Body of pancreas (tissue), 4 donors: ENCODE results near the gene PSG6. TPM values are rescaled to one million over a fixed set of nuclear protein-coding genes. Genes with fewer than 3 reads are reported as not detected.
"Not testable (repeated sequence)": the region's sequence is repeated elsewhere in the genome, so short reads cannot be mapped to it uniquely, and the experiment has no call there.

ENCODE experiments used
- ATAC-seq: fragments of 150-250 bp; one replicate; pipeline ENCODE4 v1.9.1; 2016
- DNase-seq, 4 donors: peaks; one replicate each; pipeline ENCODE4 v3.0.0-alpha.2; 2019
- H3K27ac ChIP-seq, 4 donors: fragments of 200-600 bp; sonication (generic); 1 replicate in 3 of 4; 2 replicates in 1 of 4; pipeline versions ENCODE4 v1.5.1 to v1.6.1; 2016 to 2019; ENCODE audit warnings: mild to moderate bottlenecking in 1 of 4, mixed read lengths in 1 of 4, moderate library complexity in 1 of 4
- H3K27me3 ChIP-seq, 2 donors: fragments of 200-600 bp; sonication (generic); one replicate each; pipeline ENCODE4 v1.6.0; 2016; ENCODE audit warnings: mild to moderate bottlenecking in 1 of 2
- H3K36me3 ChIP-seq, 2 donors: fragments of 200-600 bp; sonication (generic); replicated peaks in 1 of 2; 2 replicates each; pipeline ENCODE4 v1.5.1; 2016; ENCODE audit warnings: low read depth in 2 of 2; ENCODE audit not compliant: insufficient read depth in 1 of 2
- H3K4me1 ChIP-seq: fragments of 200-600 bp; sonication (generic); one replicate; pipeline ENCODE4 v1.6.0; 2016
- H3K4me3 ChIP-seq, 2 donors: fragments of 200-600 bp; sonication (generic); 1 replicate in 1 of 2; 2 replicates in 1 of 2; pipeline ENCODE4 v1.5.1; 2016 to 2019
- H3K9me3 ChIP-seq, 3 donors: fragments of 200-600 bp; sonication (generic); 1 replicate in 2 of 3; 2 replicates in 1 of 3; pipeline ENCODE4 v1.5.1; 2016
- CTCF ChIP-seq, 7 experiments: fragments of 450-650 bp in 4 of 7; fragments of 200-600 bp in 3 of 7; sonication (generic) in 3 of 7; IDR thresholded peaks; one replicate each; pipeline ENCODE4 v1.5.1; 2016 to 2019; ENCODE audit warnings: antibody characterized with exemption in 7 of 7
- WGBS, 2 donors: methylation state at CpG; one replicate each; pipeline ENCODE4 v1.1.5; 2017; 5-methylcytosine and 5-hydroxymethylcytosine counted together
- intact Hi-C: fragments of 100-400 bp; cut with DNase I; formaldehyde crosslinking; loops from one replicate; pipeline ENCODE4 v1.15.1; 2023
- total RNA-seq, 2 donors: library from RNA; depleted of rRNA; stranded (reverse); fragments of >200 nt; gene quantifications; one replicate each; pipeline ENCODE4 v1.1.0, GENCODE V29; 2016

Gene PSG6
- total RNA-seq, 2 donors from 2014 or later: not detected

- TF ChIP-seq CTCF (IDR thresholded peaks at IDR 0.05): peak in 4 of 7 experiments; percentile 19 to 36 (median 28)
- WGBS, 2 donors: 60 to 73% methylated on average over 17 to 19 of the region's 19 CpGs
- not testable (repeated sequence) for H3K4me1 ChIP-seq
These were observed 60.7 kb downstream of the PSG6 start for GRCh38 chr19:42856866-42857543.

DNA sequence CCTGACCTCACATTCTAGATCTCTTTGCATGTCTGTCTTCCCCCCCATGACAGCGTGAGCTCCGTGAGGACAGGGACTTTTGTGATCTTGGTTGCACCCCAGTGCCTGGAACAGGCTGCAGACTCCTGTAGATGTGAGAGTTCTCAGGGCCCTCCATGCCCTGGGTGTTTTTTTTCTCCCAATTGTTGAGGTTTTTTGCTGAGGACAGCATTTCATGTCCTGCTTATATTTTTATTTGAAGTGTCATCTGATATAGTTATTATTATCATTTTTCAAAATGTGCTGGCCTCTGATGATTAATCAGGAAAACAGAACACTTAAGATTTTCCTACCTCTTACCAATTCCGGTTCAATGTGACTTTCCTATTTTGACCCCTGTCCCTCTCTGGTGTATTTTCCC lies 62.9 kb downstream of the PSG6 start:
- H3K27ac ChIP-seq, H3K27me3 ChIP-seq, ATAC-seq, H3K36me3 ChIP-seq, H3K9me3 ChIP-seq, DNase-seq, intact Hi-C loops, H3K4me3 ChIP-seq: not testable (repeated sequence)
- WGBS, 2 donors: 70 to 74% methylated on average over 1 to 3 of the region's 3 CpGs
- H3K4me1 ChIP-seq: peaks cover 13% of the 10 kb centered on the region

More at GRCh38 chr19:42856866-42857543, 60.7 kb downstream of the PSG6 start:
- intact Hi-C loops, ATAC-seq, H3K27me3 ChIP-seq, DNase-seq, H3K9me3 ChIP-seq, H3K27ac ChIP-seq, H3K36me3 ChIP-seq, H3K4me3 ChIP-seq: not testable (repeated sequence)

DNA sequence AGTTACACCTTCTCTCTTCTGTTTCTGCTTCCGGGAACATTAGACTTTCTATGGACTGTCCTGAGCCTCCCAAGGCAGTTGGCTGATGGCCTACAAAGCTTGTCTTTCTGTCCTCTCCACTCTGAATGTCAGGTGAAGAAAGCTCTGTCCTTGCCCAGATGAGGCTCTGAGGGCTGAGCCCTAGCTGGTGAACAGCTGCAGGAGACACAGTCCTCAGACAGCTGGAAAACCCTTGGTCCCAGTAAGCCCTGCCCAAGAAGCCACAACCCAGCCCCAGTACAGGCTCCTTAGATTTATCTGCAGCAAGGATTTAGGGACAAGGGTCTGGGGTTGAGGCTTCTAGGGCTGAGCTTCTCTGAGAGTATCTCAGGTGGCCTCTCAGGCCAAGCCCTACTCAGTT lies 64.5 kb downstream of the PSG6 start:
- H3K9me3 ChIP-seq, H3K4me3 ChIP-seq, DNase-seq, H3K36me3 ChIP-seq, ATAC-seq, intact Hi-C loops, H3K27me3 ChIP-seq: not testable (repeated sequence)
- 32 to 68% methylated on average over 1 of the region's 1 CpG for WGBS, 2 donors
- Histone ChIP-seq H3K27ac (peak overlapping the region in 1 of 4 donors; percentile 33), H3K4me1 (peaks cover 13% of the 10 kb centered on the region)

DNA sequence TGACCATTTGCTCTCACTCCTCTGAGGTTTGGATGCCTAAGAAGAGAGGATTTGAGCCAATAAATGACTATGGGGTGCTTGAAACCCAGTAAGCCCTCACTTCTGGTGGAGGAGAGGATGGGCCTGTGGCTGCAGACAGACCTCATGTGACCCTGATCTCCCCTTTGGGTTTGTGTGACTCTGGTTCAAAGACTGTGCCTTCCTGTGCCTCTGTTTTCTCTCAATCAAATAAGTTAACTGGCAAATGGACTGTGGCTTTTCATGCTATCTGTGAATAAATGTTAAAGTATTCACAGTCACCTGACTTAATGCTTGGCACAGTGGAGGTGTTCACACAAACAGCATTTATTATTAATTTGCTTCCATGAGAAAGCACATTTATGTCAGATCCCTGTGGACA lies 64.9 kb downstream of the PSG6 start:
- DNase-seq, H3K36me3 ChIP-seq, intact Hi-C loops, H3K9me3 ChIP-seq, H3K27me3 ChIP-seq, H3K4me3 ChIP-seq, ATAC-seq: not testable (repeated sequence)
- peak overlapping the region in 2 of 4 donors; percentile 28 to 33 for H3K27ac ChIP-seq
- peaks cover 13% of the 10 kb centered on the region for H3K4me1 ChIP-seq

Other genes with a start within 250 kb of the PSG6 start
- gene PSG3, start 177.4 kb downstream of the PSG6 start, total RNA-seq: not detected
- gene PSG8, start 152.2 kb downstream of the PSG6 start, total RNA-seq: not detected
- gene PSG1, start 38.2 kb downstream of the PSG6 start, total RNA-seq: not detected
- not detected for gene PSG7, start 19.3 kb upstream of the PSG6 start, total RNA-seq
- not detected for gene PSG11, start 108.6 kb upstream of the PSG6 start, total RNA-seq
- not detected for gene PSG2, start 164.8 kb upstream of the PSG6 start, total RNA-seq